ENCODE results near the gene INPP5F. TPM values are rescaled to one million over a fixed set of nuclear protein-coding genes. Genes with fewer than 3 reads are reported as not detected.

INPP5F gene
- total and polyA plus RNA-seq, 2 donors (not counting 1 experiment from before 2014, with no cell fraction given) = 15.0 to 23.3 TPM

GRCh38 chr10:119753309-119753708 lies 27.5 kb downstream of the INPP5F start:
- H3K36me3 ChIP-seq (ENCODE audit: control insufficient read depth, insufficient read depth, low read length) = no peaks in the 10 kb centered on the region
- no peaks in the 10 kb centered on the region for H4K20me1 ChIP-seq (ENCODE audit: control insufficient read depth, extremely low read depth, insufficient read depth, low read length)
- no peaks in the 10 kb centered on the region for H3K4me1 ChIP-seq (ENCODE audit: control insufficient read depth, extremely low read depth, insufficient read depth, low read length)

GRCh38 chr10:119754085-119754484 lies 28.2 kb downstream of the INPP5F start:
- no peak for DNase-seq (ENCODE audit: low read depth in 2 of 2)
- Histone ChIP-seq H2AFZ (ENCODE audit: low read length) (no peak overlapping the region), H3K4me1 (ENCODE audit: control insufficient read depth, extremely low read depth, insufficient read depth, low read length) (no peaks in the 10 kb centered on the region), H3K27me3 (ENCODE audit: control insufficient read depth, insufficient read depth, low read length) (no peaks in the 10 kb centered on the region), H3K9me3 (ENCODE audit: control insufficient read depth, insufficient read depth, low read depth, low read length) (no peaks in the 10 kb centered on the region), H3K36me3 (ENCODE audit: control insufficient read depth, insufficient read depth, low read length) (no peaks in the 10 kb centered on the region), H3K27ac (ENCODE audit: insufficient read depth, low read length) (no peak overlapping the region), H3K79me2 (ENCODE audit: control insufficient read depth, insufficient read depth, low read length) (no peaks in the 10 kb centered on the region), H3K4me3 (replicated peaks in 1 of 4; ENCODE audit: control extremely low read depth in 1 of 4, insufficient read depth in 1 of 4, low read depth in 3 of 4, low read length in 4 of 4) (no peak overlapping the region), H3K9ac (ENCODE audit: insufficient read depth, low read length) (no peak overlapping the region), H3K4me2 (ENCODE audit: extremely low read depth, insufficient read depth, low read length) (no peak overlapping the region), H4K20me1 (ENCODE audit: control insufficient read depth, extremely low read depth, insufficient read depth, low read length) (no peaks in the 10 kb centered on the region)
- no peak for TF ChIP-seq EZH2 (IDR thresholded peaks at IDR 0.05; ENCODE audit: low read length, missing control alignments)
- no peak for TF ChIP-seq CTCF (conservative IDR thresholded peaks at IDR 0.05 in 1 of 2, IDR thresholded peaks at IDR 0.05 in 1 of 2; ENCODE audit: low read depth in 1 of 2, low read length in 2 of 2)

More at GRCh38 chr10:119753309-119753708, 27.5 kb downstream of the INPP5F start:
- no peaks in the 10 kb centered on the region for H3K79me2 ChIP-seq (ENCODE audit: control insufficient read depth, insufficient read depth, low read length)
- H3K4me3 ChIP-seq (replicated peaks in 1 of 4; ENCODE audit: control extremely low read depth in 1 of 4, insufficient read depth in 1 of 4, low read depth in 3 of 4, low read length in 4 of 4) = no peak overlapping the region
- no peaks in the 10 kb centered on the region for H3K27me3 ChIP-seq (ENCODE audit: control insufficient read depth, insufficient read depth, low read length)
- no peak for TF ChIP-seq CTCF (conservative IDR thresholded peaks at IDR 0.05 in 1 of 2, IDR thresholded peaks at IDR 0.05 in 1 of 2; ENCODE audit: low read depth in 1 of 2, low read length in 2 of 2)
- no peak for TF ChIP-seq EZH2 (IDR thresholded peaks at IDR 0.05; ENCODE audit: low read length, missing control alignments)
- H3K27ac ChIP-seq (ENCODE audit: insufficient read depth, low read length) = no peak overlapping the region
- DNase-seq (ENCODE audit: low read depth in 2 of 2) = no peak
- H3K9ac ChIP-seq (ENCODE audit: insufficient read depth, low read length) = no peak overlapping the region
- H3K4me2 ChIP-seq (ENCODE audit: extremely low read depth, insufficient read depth, low read length) = no peak overlapping the region
- no peaks in the 10 kb centered on the region for H3K9me3 ChIP-seq (ENCODE audit: control insufficient read depth, insufficient read depth, low read depth, low read length)
- no peak overlapping the region for H2AFZ ChIP-seq (ENCODE audit: low read length)

- H4K20me1 ChIP-seq (ENCODE audit: control insufficient read depth, extremely low read depth, insufficient read depth, low read length) = no peaks in the 10 kb centered on the region
- no peak overlapping the region for H3K4me3 ChIP-seq (replicated peaks in 1 of 4; ENCODE audit: control extremely low read depth in 1 of 4, insufficient read depth in 1 of 4, low read depth in 3 of 4, low read length in 4 of 4)
- no peak overlapping the region for H2AFZ ChIP-seq (ENCODE audit: low read length)
- H3K36me3 ChIP-seq (ENCODE audit: control insufficient read depth, insufficient read depth, low read length) = no peaks in the 10 kb centered on the region
- DNase-seq (ENCODE audit: low read depth in 2 of 2) = no peak
- no peaks in the 10 kb centered on the region for H3K27me3 ChIP-seq (ENCODE audit: control insufficient read depth, insufficient read depth, low read length)
- H3K4me1 ChIP-seq (ENCODE audit: control insufficient read depth, extremely low read depth, insufficient read depth, low read length) = no peaks in the 10 kb centered on the region
- H3K27ac ChIP-seq (ENCODE audit: insufficient read depth, low read length) = no peak overlapping the region
- H3K4me2 ChIP-seq (ENCODE audit: extremely low read depth, insufficient read depth, low read length) = no peak overlapping the region
- H3K79me2 ChIP-seq (ENCODE audit: control insufficient read depth, insufficient read depth, low read length) = no peaks in the 10 kb centered on the region
- TF ChIP-seq EZH2 (IDR thresholded peaks at IDR 0.05; ENCODE audit: low read length, missing control alignments) = no peak
- no peak for TF ChIP-seq CTCF (conservative IDR thresholded peaks at IDR 0.05 in 1 of 2, IDR thresholded peaks at IDR 0.05 in 1 of 2; ENCODE audit: low read depth in 1 of 2, low read length in 2 of 2)
- no peaks in the 10 kb centered on the region for H3K9me3 ChIP-seq (ENCODE audit: control insufficient read depth, insufficient read depth, low read depth, low read length)
- H3K9ac ChIP-seq (ENCODE audit: insufficient read depth, low read length) = no peak overlapping the region
These were observed 29.1 kb downstream of the INPP5F start for GRCh38 chr10:119754936-119755335.
